Effector memory CD4-positive, alpha-beta T cell (primary cell): Measurements from ENCODE around the gene GRIA4.
"Not testable (repeated sequence)": the region's sequence is repeated elsewhere in the genome, so short reads cannot be mapped to it uniquely, and the experiment has no call there.

Experiments used
- DNase-seq, 3 donors: peaks; one replicate each; pipeline ENCODE4 v3.0.0-alpha.2; 2020
- H3K27ac ChIP-seq: 2 replicates; pipeline ENCODE4 v1.7.0; 2013; ENCODE audit warnings: mild to moderate bottlenecking, low read length, moderate library complexity; ENCODE audit not compliant: insufficient read depth, poor library complexity, severe bottlenecking
- H3K27me3 ChIP-seq: replicated peaks from 2 replicates; pipeline ENCODE4 v1.7.0; 2013; ENCODE audit warnings: mild to moderate bottlenecking, low read length; ENCODE audit not compliant: insufficient read depth, control insufficient read depth, poor library complexity, severe bottlenecking
- H3K36me3 ChIP-seq: 2 replicates; pipeline ENCODE4 v1.7.0; 2013; ENCODE audit warnings: mild to moderate bottlenecking, low read length, moderate library complexity; ENCODE audit not compliant: control insufficient read depth, insufficient read depth
- H3K4me1 ChIP-seq: 2 replicates; pipeline ENCODE4 v1.7.0; 2013; ENCODE audit warnings: low read length, mild to moderate bottlenecking; ENCODE audit not compliant: control insufficient read depth, insufficient read depth, poor library complexity, severe bottlenecking
- H3K4me3 ChIP-seq: 2 replicates; pipeline ENCODE4 v1.7.0; 2013; ENCODE audit warnings: low read length, low read depth, mild to moderate bottlenecking; ENCODE audit not compliant: insufficient read depth, poor library complexity, severe bottlenecking
- H3K9me3 ChIP-seq: 2 replicates; pipeline ENCODE4 v1.7.0; 2013; ENCODE audit warnings: mild to moderate bottlenecking, low read length, moderate library complexity; ENCODE audit not compliant: control insufficient read depth

The GRIA4 gene

GRCh38 chr11:105738986-105739795 lies 129.3 kb downstream of the GRIA4 start:
- no peaks in the 10 kb centered on the region for H3K27me3 ChIP-seq
- H3K27ac ChIP-seq: no peak overlapping the region
- no peaks in the 10 kb centered on the region for H3K36me3 ChIP-seq
- no peaks in the 10 kb centered on the region for H3K9me3 ChIP-seq
- no peak for DNase-seq
- H3K4me3 ChIP-seq: no peak overlapping the region
- no peaks in the 10 kb centered on the region for H3K4me1 ChIP-seq

GRCh38 chr11:105740164-105740903 lies 130.5 kb downstream of the GRIA4 start:
- no peak overlapping the region for H3K27ac ChIP-seq
- H3K4me3 ChIP-seq: no peak overlapping the region
- H3K9me3 ChIP-seq: no peaks in the 10 kb centered on the region
- DNase-seq: no peak
- H3K4me1 ChIP-seq: no peaks in the 10 kb centered on the region
- H3K27me3 ChIP-seq: no peaks in the 10 kb centered on the region
- no peaks in the 10 kb centered on the region for H3K36me3 ChIP-seq

GRCh38 chr11:105741488-105742020 lies 131.7 kb downstream of the GRIA4 start:
- no peak overlapping the region for H3K27ac ChIP-seq
- H3K9me3 ChIP-seq: no peaks in the 10 kb centered on the region
- no peaks in the 10 kb centered on the region for H3K27me3 ChIP-seq
- no peak overlapping the region for H3K4me3 ChIP-seq
- no peaks in the 10 kb centered on the region for H3K4me1 ChIP-seq
- H3K36me3 ChIP-seq: no peaks in the 10 kb centered on the region
- DNase-seq: no peak

DNA sequence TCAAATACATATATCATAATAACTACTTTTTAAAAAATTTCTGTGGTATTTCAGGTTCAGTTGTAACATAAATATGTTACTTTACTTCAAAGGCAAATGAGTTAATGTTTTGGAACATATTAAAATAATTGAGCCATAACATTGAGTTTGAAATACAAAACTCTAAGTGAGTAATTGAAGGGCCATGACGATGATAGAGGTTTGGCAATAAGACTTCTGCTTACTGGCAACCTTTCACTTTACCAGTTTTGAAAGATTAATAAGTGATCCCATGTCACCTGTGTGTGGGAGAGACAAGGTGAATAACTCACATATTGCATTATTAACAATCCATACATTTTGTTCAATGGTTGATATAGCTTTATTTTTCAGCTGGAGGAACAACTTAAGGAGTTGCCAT lies 144.4 kb downstream of the GRIA4 start:
- no peaks in the 10 kb centered on the region for H3K4me1 ChIP-seq
- H3K27ac ChIP-seq: no peak overlapping the region
- no peak overlapping the region for H3K4me3 ChIP-seq
- H3K27me3 ChIP-seq: no peaks in the 10 kb centered on the region
- H3K9me3 ChIP-seq: no peaks in the 10 kb centered on the region
- no peaks in the 10 kb centered on the region for H3K36me3 ChIP-seq
- no peak for DNase-seq

GRCh38 chr11:105754716-105755115 lies 144.8 kb downstream of the GRIA4 start:
- Histone ChIP-seq H3K36me3 (no peaks in the 10 kb centered on the region), H3K4me3 (no peak overlapping the region), H3K27ac (no peak overlapping the region), H3K27me3 (no peaks in the 10 kb centered on the region), H3K9me3 (no peaks in the 10 kb centered on the region), H3K4me1 (no peaks in the 10 kb centered on the region)
- no peak for DNase-seq

- Histone ChIP-seq H3K4me1 (no peaks in the 10 kb centered on the region), H3K27me3 (no peaks in the 10 kb centered on the region), H3K36me3 (no peaks in the 10 kb centered on the region), H3K27ac (no peak overlapping the region), H3K4me3 (no peak overlapping the region), H3K9me3 (no peaks in the 10 kb centered on the region)
- no peak for DNase-seq
These were observed 147.2 kb downstream of the GRIA4 start for GRCh38 chr11:105757107-105757506.

DNA sequence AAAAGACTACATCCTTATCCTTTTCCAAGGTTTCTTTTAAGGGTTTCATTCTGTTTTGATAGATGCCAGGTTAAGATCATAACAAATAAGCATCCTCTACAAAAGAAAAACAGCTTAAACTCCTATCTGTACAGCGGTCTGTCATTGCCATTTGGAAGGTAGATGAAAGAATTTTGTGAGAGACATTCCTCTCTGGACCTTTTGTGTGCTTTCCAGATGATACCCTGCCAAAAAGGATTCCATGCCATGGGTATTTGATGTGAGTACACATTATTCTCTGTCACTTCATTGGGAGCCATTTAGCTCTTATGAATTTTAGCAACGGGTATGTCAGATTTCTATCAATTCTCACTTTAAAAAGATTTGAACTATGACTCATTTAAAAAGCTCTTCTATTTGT lies 153.7 kb downstream of the GRIA4 start:
- Histone ChIP-seq H3K9me3 (no peaks in the 10 kb centered on the region), H3K4me3 (no peak overlapping the region), H3K27me3 (no peaks in the 10 kb centered on the region), H3K4me1 (no peaks in the 10 kb centered on the region), H3K36me3 (no peaks in the 10 kb centered on the region), H3K27ac (no peak overlapping the region)
- no peak for DNase-seq

DNA sequence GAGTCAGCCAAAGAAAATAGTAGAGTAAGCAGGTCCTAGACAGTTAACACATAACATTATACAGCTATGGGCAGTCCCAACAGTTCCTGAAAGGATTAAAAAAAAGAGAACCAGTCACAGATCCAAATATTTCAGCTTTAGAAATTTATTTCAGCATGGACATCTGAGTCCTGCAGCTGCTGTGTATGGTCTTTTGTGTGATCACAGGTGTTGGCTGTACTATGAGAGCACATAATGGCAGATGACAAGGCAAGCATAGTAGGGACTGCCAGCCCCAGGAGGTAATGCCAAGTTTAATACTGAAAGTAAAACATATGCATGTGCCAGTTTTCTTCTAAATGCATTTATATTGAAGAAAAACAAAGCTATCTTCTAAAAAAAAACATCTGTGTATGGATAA lies 158.1 kb downstream of the GRIA4 start:
- DNase-seq: no peak
- Histone ChIP-seq H3K27me3 (no peaks in the 10 kb centered on the region), H3K4me1 (no peaks in the 10 kb centered on the region), H3K27ac (no peak overlapping the region), H3K4me3 (no peak overlapping the region), H3K36me3 (no peaks in the 10 kb centered on the region), H3K9me3 (no peaks in the 10 kb centered on the region)

GRCh38 chr11:105769627-105770026 lies 159.8 kb downstream of the GRIA4 start:
- Histone ChIP-seq H3K27ac (no peak overlapping the region), H3K9me3 (no peaks in the 10 kb centered on the region), H3K4me3 (no peak overlapping the region), H3K27me3 (no peaks in the 10 kb centered on the region), H3K4me1 (no peaks in the 10 kb centered on the region), H3K36me3 (no peaks in the 10 kb centered on the region)
- DNase-seq: no peak

DNA sequence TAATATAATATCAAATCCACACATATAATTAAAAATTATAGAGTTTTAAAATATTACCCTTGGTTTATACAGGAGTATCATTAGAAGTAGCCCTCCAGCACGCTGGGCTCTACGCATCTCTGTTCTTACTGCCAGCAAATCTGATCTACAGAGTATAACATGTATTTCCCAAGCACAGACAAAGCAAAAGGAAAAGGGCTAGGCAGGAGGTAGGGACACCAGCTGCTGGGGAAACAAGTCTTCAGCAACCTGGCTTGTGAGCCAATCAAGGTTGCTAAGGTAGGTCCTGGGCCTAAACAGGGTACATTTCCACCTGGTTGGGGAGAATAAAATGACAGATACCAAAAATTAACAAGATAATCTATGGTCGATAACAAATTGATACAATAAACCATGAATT lies 163.6 kb downstream of the GRIA4 start:
- H3K4me1 ChIP-seq: not testable (repeated sequence)

More for the DNA sequence above, 163.6 kb downstream of the GRIA4 start:
- H3K36me3 ChIP-seq, DNase-seq, H3K27me3 ChIP-seq, H3K27ac ChIP-seq, H3K4me3 ChIP-seq, H3K9me3 ChIP-seq: not testable (repeated sequence)
